B cell (primary cell): ENCODE measurements around the gene GFPT1.

Experiments used
- CTCF ChIP-seq: fragments of 200-600 bp; IDR thresholded peaks from one replicate; pipeline ENCODE4 v1.8.0; 2022; ENCODE audit warnings: antibody characterized with exemption, mild to moderate bottlenecking
- EZH2 ChIP-seq: IDR thresholded peaks from 2 replicates; pipeline ENCODE4 v1.6.1; 2012; ENCODE audit warnings: borderline replicate concordance, low read depth, mild to moderate bottlenecking, moderate library complexity, low read length; ENCODE audit not compliant: insufficient read depth, poor library complexity, severe bottlenecking

- no peak for TF ChIP-seq CTCF
- no peak for TF ChIP-seq EZH2
Observed at GRCh38 chr2:69299772-69300516, 87.1 kb downstream of the GFPT1 start.
